GM12891 (cell line): ENCODE results near the gene SDC3.

Experiments used
- POLR2A ChIP-seq: IDR thresholded peaks from 2 replicates; pipeline ENCODE4 v1.6.1; 2011; ENCODE audit warnings: low read depth, low read length, control low read depth
- POLR2AphosphoS5 ChIP-seq: IDR thresholded peaks from 2 replicates; pipeline ENCODE4 v1.6.1; 2011; ENCODE audit warnings: low read depth, low read length, control low read depth

DNA sequence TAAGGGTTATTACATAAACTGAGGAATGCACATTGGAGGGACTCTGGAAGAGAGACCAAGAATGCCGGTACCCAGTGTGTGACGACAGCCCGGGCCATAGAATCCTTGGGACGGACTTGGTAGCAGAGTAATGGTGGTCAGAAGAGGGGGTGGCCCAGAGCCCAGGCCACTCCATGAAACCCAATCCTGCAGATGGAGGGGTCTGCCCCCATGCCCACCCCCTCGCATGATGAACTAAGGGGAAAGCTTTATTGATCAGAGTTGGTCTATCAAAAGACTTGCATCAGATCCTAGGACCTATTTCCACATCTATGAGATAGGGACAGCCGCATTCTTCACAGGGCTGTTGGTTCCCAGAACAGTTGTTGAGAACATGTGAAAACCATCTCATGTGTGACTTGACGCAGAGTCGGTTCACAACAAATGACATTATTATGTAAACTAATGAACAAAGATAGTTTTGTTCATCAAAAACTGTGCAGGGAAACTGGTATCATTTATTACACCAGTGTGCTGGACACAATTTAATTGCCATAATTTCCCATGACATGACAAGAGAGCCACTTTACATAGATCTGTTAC, 21.5 kb upstream of the SDC3 start:
- TF ChIP-seq POLR2A (no peak), POLR2AphosphoS5 (no peak)
